Stomach (tissue), 4 donors: ENCODE results near the gene CXCL10.

ENCODE experiments used
- CTCF ChIP-seq, 7 experiments: fragments of 450-650 bp in 4 of 7; fragments of 200-600 bp in 3 of 7; sonication (generic) in 3 of 7; IDR thresholded peaks; one replicate each; pipeline ENCODE4 v1.5.1; 2016 to 2019; ENCODE audit warnings: antibody characterized with exemption in 7 of 7, control low read depth in 2 of 7, mild to moderate bottlenecking in 1 of 7
- EP300 ChIP-seq: sonication (generic); formaldehyde crosslinking; IDR thresholded peaks from one replicate; pipeline ENCODE4 v1.6.1; 2017; ENCODE audit warnings: antibody characterized with exemption

GRCh38 chr4:76028350-76028765, 5.1 kb upstream of the CXCL10 start:
- TF ChIP-seq CTCF (IDR thresholded peaks at IDR 0.05) (no peak), EP300 (no peak)
